ENCODE results near the gene COQ2.
"Not testable (repeated sequence)": the region's sequence is repeated elsewhere in the genome, so short reads cannot be mapped to it uniquely, and the experiment has no call there.

Gene COQ2, protein sequence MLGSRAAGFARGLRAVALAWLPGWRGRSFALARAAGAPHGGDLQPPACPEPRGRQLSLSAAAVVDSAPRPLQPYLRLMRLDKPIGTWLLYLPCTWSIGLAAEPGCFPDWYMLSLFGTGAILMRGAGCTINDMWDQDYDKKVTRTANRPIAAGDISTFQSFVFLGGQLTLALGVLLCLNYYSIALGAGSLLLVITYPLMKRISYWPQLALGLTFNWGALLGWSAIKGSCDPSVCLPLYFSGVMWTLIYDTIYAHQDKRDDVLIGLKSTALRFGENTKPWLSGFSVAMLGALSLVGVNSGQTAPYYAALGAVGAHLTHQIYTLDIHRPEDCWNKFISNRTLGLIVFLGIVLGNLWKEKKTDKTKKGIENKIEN

DNA sequence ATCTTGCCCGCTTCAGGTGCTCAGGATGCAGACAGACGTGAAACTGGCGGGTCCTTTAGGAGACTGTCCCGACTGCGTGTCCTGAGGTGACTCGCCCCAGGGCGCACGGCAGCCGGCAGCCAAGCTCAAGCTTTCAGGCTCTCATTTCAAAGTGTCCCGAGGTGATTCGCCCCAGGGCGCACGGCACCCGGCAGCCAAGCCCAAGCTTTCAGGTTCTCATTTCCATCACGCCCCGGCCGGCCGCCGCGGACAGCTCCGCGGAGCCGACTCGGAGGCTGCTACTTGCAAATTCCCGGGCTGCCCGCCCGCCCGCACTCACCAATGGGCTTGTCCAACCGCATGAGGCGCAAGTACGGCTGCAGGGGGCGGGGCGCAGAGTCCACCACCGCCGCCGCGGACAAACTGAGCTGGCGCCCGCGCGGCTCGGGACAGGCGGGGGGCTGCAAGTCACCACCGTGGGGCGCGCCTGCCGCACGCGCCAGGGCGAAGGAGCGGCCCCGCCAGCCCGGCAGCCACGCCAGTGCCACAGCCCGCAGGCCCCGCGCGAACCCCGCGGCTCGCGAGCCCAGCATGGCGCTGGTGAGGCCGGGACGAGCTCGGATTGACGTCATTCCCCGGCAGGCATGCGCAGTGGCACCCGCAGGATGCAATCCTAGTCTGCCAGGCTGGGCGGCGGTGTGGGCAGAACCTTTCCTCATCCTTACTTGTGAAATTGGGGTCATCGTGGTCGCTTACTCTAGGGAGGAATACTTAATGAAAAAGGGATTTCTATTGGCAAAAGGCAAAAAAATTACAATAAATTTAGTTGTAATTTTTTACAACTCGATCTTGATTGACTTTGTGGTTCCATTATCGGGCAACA lies at the start of gene COQ2:
TSS of gene COQ2 (minus strand) at position 606 of the 862 bp plus-strand sequence. CDS start at position 572, 34 bp downstream.
- peak; percentile 86 to 95 (median 89) for DNase-seq (ENCODE audit: low read depth in 3 of 3)

DNA sequence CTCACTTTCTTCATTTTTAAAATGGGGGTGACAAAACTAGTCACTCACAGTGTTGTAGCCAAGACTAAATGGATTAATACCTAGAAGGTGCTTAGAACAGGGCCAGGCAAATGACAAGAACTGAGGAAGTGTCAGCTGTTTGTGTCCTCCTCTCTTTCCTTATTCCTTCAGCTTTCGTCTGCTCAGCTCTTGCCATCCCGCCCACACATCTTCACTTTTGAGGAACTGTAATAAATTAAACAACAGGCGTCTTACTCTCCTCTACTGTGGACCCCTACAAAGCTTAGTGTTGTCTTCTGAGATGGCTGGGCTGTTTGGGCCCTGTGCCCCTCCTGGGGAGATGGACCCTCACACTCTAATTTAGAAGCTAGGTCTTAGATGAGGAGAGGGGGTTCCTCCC lies 47.4 kb upstream of the COQ2 start:
- DNase-seq (ENCODE audit: low read depth in 3 of 3), result no peak

DNA sequence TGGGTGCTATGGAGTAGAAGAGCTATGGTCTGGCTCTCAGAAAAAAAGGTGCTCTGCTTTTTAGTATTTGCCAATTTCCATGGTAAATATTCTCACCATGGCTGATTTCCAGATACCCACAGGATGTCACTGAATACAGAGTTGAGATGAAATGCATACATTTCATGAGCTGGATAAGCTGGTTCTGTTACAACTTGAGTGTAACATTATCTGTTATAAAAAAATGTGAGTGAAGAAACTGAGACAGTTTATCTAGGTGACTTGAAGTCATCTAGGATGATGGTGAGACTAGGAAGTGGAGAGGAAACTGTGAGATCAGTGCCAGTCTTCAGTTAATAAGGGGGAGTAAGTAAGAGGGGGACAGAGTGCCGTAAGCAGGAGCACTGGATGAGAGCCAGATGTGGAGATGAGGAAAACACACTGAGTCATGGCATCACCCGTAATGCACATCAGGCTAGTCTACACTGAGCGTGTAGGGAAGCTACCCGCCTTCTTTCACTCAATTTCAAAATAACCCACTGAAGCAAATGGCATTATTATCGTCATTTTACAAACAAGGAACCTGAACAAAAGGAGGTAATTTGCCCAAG lies 45.0 kb upstream of the COQ2 start:
- no peak for DNase-seq (ENCODE audit: low read depth in 3 of 3)

DNA sequence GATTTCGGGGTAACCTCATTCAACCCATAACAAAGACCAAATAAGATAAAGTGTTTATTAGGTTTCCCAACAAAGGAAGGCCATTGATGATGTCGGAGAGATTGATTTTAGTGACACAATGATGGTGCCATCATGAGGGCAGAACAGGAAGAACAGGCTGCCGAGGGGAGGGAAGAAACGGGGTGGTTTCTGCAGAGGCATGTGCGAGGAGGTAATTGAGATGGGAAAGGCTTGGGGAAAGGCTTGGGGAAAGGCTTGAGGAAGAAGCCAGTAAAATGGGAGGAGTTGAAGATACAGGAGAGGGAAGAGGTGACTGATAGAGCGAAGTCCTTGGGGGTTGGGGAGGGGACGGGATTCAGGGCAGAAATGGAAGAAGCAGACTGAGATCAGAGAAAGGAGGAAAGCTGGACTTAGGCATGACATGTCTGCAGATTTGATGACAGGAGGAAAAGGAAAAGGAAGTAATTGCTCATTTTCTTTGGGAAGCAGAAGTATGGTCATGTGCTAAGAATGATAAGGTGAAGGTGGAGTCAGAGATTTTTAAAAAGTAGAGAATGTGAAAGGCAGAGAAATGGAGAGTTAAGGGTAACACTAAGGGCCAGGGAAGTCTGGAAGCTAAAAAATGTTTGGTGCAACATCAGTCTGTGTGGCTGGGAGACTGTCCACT lies 44.1 kb upstream of the COQ2 start:
- no peak for DNase-seq (ENCODE audit: low read depth in 3 of 3)

DNA sequence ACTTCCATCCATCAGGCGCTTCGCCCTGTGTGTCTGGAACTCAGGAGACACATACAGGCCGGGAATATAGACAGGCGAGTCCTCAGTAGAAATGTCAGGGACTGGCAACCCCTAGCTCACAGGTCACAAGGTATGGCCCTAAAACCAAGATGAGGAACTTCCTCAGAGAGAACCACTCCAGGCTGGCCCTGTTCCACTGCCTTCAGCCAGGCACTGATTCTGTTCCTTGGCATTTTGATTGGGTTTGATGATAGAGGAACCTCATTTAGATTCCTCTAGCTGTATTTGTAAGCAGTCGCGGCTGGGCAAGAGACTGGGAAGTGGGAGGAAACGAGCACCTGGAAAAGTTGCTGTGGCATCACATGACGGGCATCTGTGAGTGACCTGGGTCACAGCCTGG lies 41.9 kb upstream of the COQ2 start:
- no peak for DNase-seq (ENCODE audit: low read depth in 3 of 3)

DNA sequence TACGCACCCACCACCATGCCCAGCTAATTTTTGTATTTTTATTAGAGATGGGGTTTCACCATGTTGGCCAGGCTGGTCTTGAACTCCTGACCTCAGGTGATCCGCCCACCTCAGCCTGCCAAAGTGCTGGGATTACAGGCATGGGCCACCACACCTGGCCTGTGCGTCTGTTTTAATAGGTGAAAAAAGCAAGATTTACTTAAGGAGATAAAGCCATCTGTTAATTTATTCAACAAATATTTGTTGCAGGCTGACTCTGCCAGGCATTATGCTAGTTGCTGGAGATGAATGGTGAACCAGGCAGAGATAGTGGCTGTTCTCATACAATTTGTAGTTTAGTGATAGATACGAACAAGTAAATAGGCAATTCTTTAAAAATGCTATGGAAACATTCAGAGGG lies 40.7 kb upstream of the COQ2 start:
- DNase-seq (ENCODE audit: low read depth in 3 of 3), result not testable (repeated sequence)

GRCh38 chr4:83323136-83323535 lies 38.5 kb upstream of the COQ2 start:
- DNase-seq (ENCODE audit: low read depth in 3 of 3), result no peak

DNA sequence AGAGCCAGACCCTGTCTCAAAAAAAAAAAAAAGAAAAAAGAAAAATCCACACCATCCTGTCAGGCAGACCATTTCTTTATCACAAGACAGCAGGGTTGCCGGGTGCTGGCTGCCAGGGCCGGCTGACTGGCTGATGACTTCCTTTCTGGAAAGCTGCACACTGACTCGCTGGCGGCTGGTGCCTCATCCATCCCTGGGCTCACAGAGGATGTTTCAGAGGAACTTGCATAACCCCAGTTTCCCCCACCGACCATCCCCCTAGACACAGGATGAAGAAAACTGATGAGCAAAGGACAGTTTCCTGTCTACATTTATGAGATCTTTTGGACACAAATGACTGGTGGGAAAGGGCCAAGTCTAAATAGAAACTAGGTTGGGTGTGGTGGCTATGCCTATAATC lies 36.0 kb upstream of the COQ2 start:
- DNase-seq (ENCODE audit: low read depth in 3 of 3), result peak in 1 of 3 experiments; percentile 19

DNA sequence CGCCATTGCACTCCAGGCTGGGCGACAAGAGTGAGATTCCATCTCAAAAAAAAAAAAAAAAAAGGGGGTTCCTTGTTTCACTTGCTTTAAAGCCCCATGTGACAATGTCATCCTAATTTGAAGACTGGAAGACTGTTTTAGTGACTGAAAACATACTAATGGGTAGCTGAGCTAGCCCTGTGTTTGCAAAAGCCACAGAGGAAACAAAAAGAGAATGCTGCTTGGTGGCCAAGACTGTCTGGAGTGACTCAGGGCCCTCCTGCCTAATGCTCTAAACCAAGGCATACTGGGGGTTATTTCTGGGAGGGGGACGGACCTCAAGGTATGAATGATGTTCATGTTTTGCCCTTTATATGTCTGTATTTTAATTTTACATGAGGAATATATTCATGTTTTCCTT lies 34.1 kb upstream of the COQ2 start:
- no peak for DNase-seq (ENCODE audit: low read depth in 3 of 3)

GRCh38 chr4:83317671-83318070 lies 33.1 kb upstream of the COQ2 start:
- DNase-seq (ENCODE audit: low read depth in 3 of 3), result no peak

DNA sequence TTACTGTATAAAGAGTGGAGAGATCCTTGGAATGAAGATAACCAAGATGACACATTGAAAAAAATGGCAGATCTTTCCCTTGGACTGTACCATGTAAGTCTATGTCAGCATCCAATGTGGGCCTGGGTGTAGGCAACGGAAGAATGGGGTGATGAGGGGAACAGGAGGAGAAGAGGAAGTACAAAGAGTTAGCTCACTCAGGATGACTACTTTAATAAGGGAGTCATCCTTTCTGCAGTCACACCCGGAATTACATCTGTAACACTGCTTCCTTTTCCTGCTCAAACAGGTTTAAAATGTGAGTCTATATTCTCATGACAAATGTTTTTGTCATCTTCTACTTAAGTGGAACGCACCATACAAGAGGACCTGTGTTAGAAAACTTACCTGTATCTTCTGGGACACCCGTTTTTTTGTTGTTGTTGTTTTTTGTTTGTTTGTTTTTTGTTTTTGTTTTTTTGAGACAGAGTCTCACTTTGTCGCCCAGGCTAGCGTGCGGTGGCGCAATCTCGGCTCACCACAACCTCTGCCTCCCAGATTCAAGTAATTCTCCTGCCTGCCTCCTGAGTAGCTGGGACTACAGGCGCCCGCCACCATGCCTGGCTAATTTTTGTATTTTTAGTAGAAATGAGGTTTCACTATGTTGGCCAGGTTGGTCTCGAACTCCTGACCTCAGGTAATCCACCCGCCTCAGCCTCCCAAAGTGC lies 32.0 kb upstream of the COQ2 start:
- DNase-seq (ENCODE audit: low read depth in 3 of 3), result no peak

GRCh38 chr4:83315341-83315870 lies 30.8 kb upstream of the COQ2 start:
- DNase-seq (ENCODE audit: low read depth in 3 of 3), result no peak

DNA sequence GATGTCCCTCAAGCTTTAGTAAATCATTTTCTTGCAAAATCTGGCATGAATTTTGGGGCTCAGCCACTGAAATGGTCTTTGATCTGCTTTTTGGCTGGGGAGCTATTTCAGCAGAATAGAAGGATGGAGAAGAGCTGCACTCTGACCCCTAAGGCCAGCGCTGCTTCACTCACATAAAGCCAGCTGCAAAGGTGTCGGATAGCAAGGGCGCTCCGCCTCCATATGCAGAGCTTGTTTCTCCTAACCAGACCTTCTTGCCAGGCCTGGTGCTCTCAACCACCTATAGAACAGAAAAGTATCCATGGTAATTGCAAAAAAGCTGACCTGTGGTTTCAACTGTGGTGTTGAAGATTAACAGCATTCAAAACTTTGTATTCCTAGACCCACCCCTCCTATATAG lies 24.1 kb upstream of the COQ2 start:
- DNase-seq (ENCODE audit: low read depth in 3 of 3), result no peak

DNA sequence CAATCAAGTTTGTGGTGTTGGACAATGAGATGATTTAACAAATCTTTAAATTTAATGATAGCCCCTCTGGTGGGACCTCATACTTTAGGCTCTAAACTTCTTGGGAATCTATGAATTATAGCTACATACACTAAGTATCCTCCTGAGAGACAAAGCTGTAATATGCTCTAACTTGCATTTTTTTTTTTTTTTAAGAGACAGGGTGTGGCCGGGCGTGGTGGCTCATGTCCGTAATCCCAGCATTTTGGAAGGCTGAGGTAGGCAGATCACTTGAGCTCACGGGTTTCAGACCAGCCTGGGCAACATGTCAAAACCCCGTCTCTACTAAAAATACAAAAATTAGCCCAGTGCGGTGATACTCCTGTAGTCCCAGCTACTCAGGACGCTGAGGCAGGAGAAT lies 23.3 kb upstream of the COQ2 start:
- DNase-seq (ENCODE audit: low read depth in 3 of 3), result no peak

- no peak for DNase-seq (ENCODE audit: low read depth in 3 of 3)
These were observed 20.6 kb upstream of the COQ2 start for GRCh38 chr4:83305187-83305586.

GRCh38 chr4:83297548-83298260 lies 13.1 kb upstream of the COQ2 start:
- no peak for DNase-seq (ENCODE audit: low read depth in 3 of 3)

DNA sequence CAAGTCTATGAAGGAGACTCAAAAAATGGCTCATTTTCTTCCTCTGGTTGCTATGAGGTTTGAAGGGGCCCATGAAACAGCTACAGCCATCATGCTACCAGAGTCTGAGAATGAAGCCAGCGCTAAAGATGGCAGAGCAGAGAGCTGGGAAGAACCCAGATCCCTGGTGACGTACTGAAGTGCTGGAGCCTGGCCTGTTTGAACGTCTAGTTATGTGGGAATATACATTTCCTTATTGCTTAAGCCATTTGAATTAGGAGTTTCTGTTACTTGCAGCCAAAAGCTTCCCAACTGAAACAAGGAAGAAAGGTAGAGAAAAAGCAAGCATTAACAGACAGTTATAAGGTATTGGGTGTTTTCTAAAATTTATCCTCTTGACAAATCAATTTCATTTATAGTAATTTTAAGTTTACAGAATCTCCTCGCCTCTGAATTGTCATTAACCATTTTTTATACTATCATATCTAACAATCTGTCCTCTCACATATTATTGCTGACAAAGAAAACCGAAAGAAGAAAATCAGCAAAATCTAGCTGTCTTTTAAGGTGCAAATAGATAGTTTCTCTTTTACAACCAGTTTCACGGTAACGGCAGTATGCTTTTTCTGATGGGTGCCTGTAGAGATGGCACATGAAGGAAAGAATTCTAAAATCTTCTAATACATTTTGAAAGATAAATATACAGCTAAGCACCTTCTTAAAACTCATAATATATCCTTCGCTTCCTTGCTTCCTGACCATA lies 8.9 kb upstream of the COQ2 start:
- no peak for DNase-seq (ENCODE audit: low read depth in 3 of 3)

GRCh38 chr4:83290059-83290774 lies 5.6 kb upstream of the COQ2 start:
- not testable (repeated sequence) for DNase-seq (ENCODE audit: low read depth in 3 of 3)

- DNase-seq (ENCODE audit: low read depth in 3 of 3), result not testable (repeated sequence)
These were observed 3.8 kb upstream of the COQ2 start for GRCh38 chr4:83288381-83288780.

Data from stimulated activated CD4-positive, alpha-beta T cell treated with anti-CD3 and anti-CD28 coated beads, TNF-alpha, amount 100 ng/mL, for 24 hours (primary cell).